ENCODE measurements around the gene ROBO1.

Gene ROBO1

GRCh38 chr3:79551997-79552396, 215.8 kb downstream of the ROBO1 start:
- H3K4me3 ChIP-seq (ENCODE audit: low read length), result no peak overlapping the region
- H3K4me2 ChIP-seq (ENCODE audit: low read length), result no peak overlapping the region
- no peak overlapping the region for H3K9ac ChIP-seq (ENCODE audit: low read depth, low read length)
- no peaks in the 10 kb centered on the region for H3K36me3 ChIP-seq (ENCODE audit: insufficient read depth, low read length)
- no peaks in the 10 kb centered on the region for H3K9me3 ChIP-seq (replicated peaks; ENCODE audit: low read length)
- H3K27me3 ChIP-seq (ENCODE audit: control insufficient read depth, insufficient read depth, low read length), result no peaks in the 10 kb centered on the region
- H3K4me1 ChIP-seq (ENCODE audit: control insufficient read depth, insufficient read depth, low read length), result no peaks in the 10 kb centered on the region

GRCh38 chr3:79551321-79551892, 216.4 kb downstream of the ROBO1 start:
- Histone ChIP-seq H3K9ac (ENCODE audit: low read depth, low read length) (no peak overlapping the region), H3K4me2 (ENCODE audit: low read length) (no peak overlapping the region), H3K4me1 (ENCODE audit: control insufficient read depth, insufficient read depth, low read length) (no peaks in the 10 kb centered on the region), H3K4me3 (ENCODE audit: low read length) (no peak overlapping the region), H3K36me3 (ENCODE audit: insufficient read depth, low read length) (no peaks in the 10 kb centered on the region), H3K9me3 (replicated peaks; ENCODE audit: low read length) (no peaks in the 10 kb centered on the region), H3K27me3 (ENCODE audit: control insufficient read depth, insufficient read depth, low read length) (no peaks in the 10 kb centered on the region)

DNA sequence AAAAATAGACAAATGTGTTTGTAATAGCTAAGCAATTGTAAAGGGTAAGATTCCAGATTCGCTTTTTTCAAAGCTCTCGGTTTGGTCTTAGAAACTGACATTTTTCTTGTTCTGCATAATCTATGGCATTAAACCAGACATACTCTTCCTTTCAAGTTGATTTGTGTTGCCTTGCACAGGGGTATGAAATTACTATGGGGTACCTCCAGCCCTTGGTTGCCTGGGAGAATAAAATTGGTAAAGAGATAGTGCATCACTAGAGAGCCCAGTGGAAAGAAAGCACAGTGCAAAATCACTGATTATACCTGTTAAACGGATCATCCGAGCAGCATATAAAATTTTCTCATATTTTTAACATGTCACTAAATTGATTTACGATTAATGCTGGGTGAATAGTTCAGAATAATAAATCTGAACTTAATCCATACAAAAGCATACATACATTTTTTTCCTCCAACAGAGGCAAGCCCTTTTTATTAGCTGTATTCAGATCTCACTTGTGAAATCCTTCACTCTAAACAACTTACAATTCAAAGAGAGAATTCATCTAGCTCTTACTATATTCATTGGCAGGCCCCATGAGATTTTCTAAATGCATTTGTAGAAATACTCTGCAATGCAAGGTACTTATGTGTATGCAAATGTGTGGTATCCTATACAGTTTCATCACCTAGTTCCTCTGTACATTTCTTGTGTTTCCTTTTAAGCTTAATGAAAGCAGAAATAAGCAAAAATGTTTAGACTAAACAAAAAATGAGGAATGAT, 224.4 kb downstream of the ROBO1 start:
- H3K4me2 ChIP-seq (ENCODE audit: low read length), result no peak overlapping the region
- H3K36me3 ChIP-seq (ENCODE audit: insufficient read depth, low read length), result no peaks in the 10 kb centered on the region
- no peak overlapping the region for H3K9ac ChIP-seq (ENCODE audit: low read depth, low read length)

GRCh38 chr3:79534727-79535126, 233.1 kb downstream of the ROBO1 start:
- H3K9ac ChIP-seq (ENCODE audit: low read depth, low read length), result no peak overlapping the region
- no peak overlapping the region for H3K4me3 ChIP-seq (ENCODE audit: low read length)
- H3K4me2 ChIP-seq (ENCODE audit: low read length), result no peak overlapping the region
- no peaks in the 10 kb centered on the region for H3K9me3 ChIP-seq (replicated peaks; ENCODE audit: low read length)
- no peaks in the 10 kb centered on the region for H3K36me3 ChIP-seq (ENCODE audit: insufficient read depth, low read length)
- no peaks in the 10 kb centered on the region for H3K27me3 ChIP-seq (ENCODE audit: control insufficient read depth, insufficient read depth, low read length)
- H3K4me1 ChIP-seq (ENCODE audit: control insufficient read depth, insufficient read depth, low read length), result no peaks in the 10 kb centered on the region

More for the DNA sequence above, 224.4 kb downstream of the ROBO1 start:
- Histone ChIP-seq H3K27me3 (ENCODE audit: control insufficient read depth, insufficient read depth, low read length) (no peaks in the 10 kb centered on the region), H3K4me1 (ENCODE audit: control insufficient read depth, insufficient read depth, low read length) (no peaks in the 10 kb centered on the region), H3K4me3 (ENCODE audit: low read length) (no peak overlapping the region), H3K9me3 (replicated peaks; ENCODE audit: low read length) (no peaks in the 10 kb centered on the region)

DNA sequence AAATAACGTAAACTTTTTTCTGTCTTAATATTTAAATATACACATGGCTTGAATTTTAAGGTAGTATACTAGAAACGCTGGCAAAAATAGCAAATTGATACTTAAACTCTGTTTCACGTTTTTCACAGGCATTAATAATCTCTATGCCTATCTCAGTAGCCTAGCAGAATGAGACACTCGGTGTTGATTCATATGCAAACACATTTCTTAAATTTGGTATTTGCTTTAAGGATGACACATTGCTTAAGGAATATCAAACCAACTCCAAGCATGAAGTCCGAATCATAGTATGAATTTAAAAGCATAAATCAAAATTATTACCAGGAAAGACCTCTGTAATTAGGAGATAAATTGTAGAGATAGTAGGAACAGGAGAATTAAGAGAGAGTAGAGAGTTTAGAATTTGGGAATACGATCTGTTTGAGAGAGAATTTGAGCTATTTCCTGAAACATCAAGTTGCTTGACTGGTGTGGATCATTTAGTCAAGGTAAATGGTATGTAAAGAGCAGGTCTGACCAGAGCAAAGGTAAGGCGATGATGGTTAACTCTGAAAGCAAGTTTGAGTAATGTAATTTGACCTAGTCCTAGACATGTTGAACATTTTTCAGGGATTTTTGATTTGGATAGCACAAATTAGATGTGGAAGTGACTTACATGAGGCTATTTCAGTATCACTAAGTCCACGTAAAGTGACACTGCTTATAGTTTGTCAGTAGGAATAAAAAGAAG, 236.1 kb downstream of the ROBO1 start:
- Histone ChIP-seq H3K4me1 (ENCODE audit: control insufficient read depth, insufficient read depth, low read length) (no peaks in the 10 kb centered on the region), H3K36me3 (ENCODE audit: insufficient read depth, low read length) (no peaks in the 10 kb centered on the region), H3K27me3 (ENCODE audit: control insufficient read depth, insufficient read depth, low read length) (peaks cover 3% of the 10 kb centered on the region), H3K4me3 (ENCODE audit: low read length) (no peak overlapping the region), H3K4me2 (ENCODE audit: low read length) (no peak overlapping the region), H3K9ac (ENCODE audit: low read depth, low read length) (no peak overlapping the region), H3K9me3 (replicated peaks; ENCODE audit: low read length) (no peaks in the 10 kb centered on the region)

- no peak overlapping the region for H3K9ac ChIP-seq (ENCODE audit: low read depth, low read length)
- no peaks in the 10 kb centered on the region for H3K36me3 ChIP-seq (ENCODE audit: insufficient read depth, low read length)
These were observed 246.5 kb downstream of the ROBO1 start for GRCh38 chr3:79521221-79521848.

GRCh38 chr3:79517766-79518413, 249.9 kb downstream of the ROBO1 start:
- H3K9ac ChIP-seq (ENCODE audit: low read depth, low read length), result no peak overlapping the region
- H3K4me2 ChIP-seq (ENCODE audit: low read length), result no peak overlapping the region
- no peaks in the 10 kb centered on the region for H3K27me3 ChIP-seq (ENCODE audit: control insufficient read depth, insufficient read depth, low read length)
- H3K4me3 ChIP-seq (ENCODE audit: low read length), result no peak overlapping the region
- no peaks in the 10 kb centered on the region for H3K36me3 ChIP-seq (ENCODE audit: insufficient read depth, low read length)
- no peaks in the 10 kb centered on the region for H3K9me3 ChIP-seq (replicated peaks; ENCODE audit: low read length)
- no peaks in the 10 kb centered on the region for H3K4me1 ChIP-seq (ENCODE audit: control insufficient read depth, insufficient read depth, low read length)

More at GRCh38 chr3:79521221-79521848, 246.5 kb downstream of the ROBO1 start:
- Histone ChIP-seq H3K4me3 (ENCODE audit: low read length) (no peak overlapping the region), H3K4me2 (ENCODE audit: low read length) (peak overlapping the region; percentile 40), H3K4me1 (ENCODE audit: control insufficient read depth, insufficient read depth, low read length) (no peaks in the 10 kb centered on the region), H3K9me3 (replicated peaks; ENCODE audit: low read length) (no peaks in the 10 kb centered on the region), H3K27me3 (ENCODE audit: control insufficient read depth, insufficient read depth, low read length) (no peaks in the 10 kb centered on the region)

GRCh38 chr3:79516795-79517194, 251.0 kb downstream of the ROBO1 start:
- Histone ChIP-seq H3K9ac (ENCODE audit: low read depth, low read length) (no peak overlapping the region), H3K9me3 (replicated peaks; ENCODE audit: low read length) (no peaks in the 10 kb centered on the region), H3K27me3 (ENCODE audit: control insufficient read depth, insufficient read depth, low read length) (no peaks in the 10 kb centered on the region), H3K4me2 (ENCODE audit: low read length) (no peak overlapping the region), H3K36me3 (ENCODE audit: insufficient read depth, low read length) (no peaks in the 10 kb centered on the region), H3K4me3 (ENCODE audit: low read length) (no peak overlapping the region), H3K4me1 (ENCODE audit: control insufficient read depth, insufficient read depth, low read length) (no peaks in the 10 kb centered on the region)

DNA sequence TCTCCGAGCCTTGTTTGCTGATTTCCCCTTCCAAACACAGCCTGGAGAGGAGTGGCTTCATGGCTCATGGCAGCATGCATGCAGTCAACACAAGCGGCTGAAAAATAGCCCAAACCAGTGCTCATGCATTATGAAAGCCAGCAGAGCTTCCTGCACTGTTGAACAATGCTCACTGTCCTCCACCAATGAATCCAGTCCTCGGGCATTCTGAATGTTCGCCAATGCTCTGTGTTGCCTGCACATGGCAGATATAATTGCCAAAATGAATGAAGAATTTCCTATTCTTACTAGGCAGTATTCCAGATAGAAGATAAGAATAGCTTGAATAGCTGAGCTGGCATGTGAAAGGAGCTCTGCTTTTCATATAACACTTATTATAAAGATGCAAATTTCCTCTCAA, 252.7 kb downstream of the ROBO1 start:
- no peak overlapping the region for H3K4me2 ChIP-seq (ENCODE audit: low read length)
- no peak overlapping the region for H3K4me3 ChIP-seq (ENCODE audit: low read length)
- no peaks in the 10 kb centered on the region for H3K27me3 ChIP-seq (ENCODE audit: control insufficient read depth, insufficient read depth, low read length)
- H3K36me3 ChIP-seq (ENCODE audit: insufficient read depth, low read length), result no peaks in the 10 kb centered on the region
- H3K9ac ChIP-seq (ENCODE audit: low read depth, low read length), result no peak overlapping the region
- H3K9me3 ChIP-seq (replicated peaks; ENCODE audit: low read length), result no peaks in the 10 kb centered on the region
- no peaks in the 10 kb centered on the region for H3K4me1 ChIP-seq (ENCODE audit: control insufficient read depth, insufficient read depth, low read length)

DNA sequence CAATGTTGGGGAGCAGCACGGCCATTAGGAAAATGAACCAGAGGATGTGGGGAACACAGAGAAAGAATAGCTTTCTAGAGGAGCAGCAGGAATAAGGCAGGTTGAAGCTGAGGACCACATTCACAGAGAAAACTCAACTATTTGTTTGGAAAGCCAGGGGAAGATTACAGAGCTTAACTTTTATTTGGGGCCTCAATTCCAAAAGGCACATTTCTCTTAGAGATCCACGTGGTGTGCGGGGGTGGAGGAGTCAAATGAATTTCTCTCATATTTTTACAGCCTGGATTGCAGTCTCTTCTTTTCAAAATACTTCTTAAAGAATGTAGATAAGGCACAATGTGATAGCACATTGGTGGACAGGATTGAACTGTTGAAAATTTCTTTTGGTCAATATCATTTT, 253.7 kb downstream of the ROBO1 start:
- H3K9ac ChIP-seq (ENCODE audit: low read depth, low read length), result no peak overlapping the region
- H3K9me3 ChIP-seq (replicated peaks; ENCODE audit: low read length), result no peaks in the 10 kb centered on the region
- H3K4me1 ChIP-seq (ENCODE audit: control insufficient read depth, insufficient read depth, low read length), result no peaks in the 10 kb centered on the region
- H3K4me2 ChIP-seq (ENCODE audit: low read length), result no peak overlapping the region
- no peaks in the 10 kb centered on the region for H3K36me3 ChIP-seq (ENCODE audit: insufficient read depth, low read length)
- no peaks in the 10 kb centered on the region for H3K27me3 ChIP-seq (ENCODE audit: control insufficient read depth, insufficient read depth, low read length)
- H3K4me3 ChIP-seq (ENCODE audit: low read length), result no peak overlapping the region

DNA sequence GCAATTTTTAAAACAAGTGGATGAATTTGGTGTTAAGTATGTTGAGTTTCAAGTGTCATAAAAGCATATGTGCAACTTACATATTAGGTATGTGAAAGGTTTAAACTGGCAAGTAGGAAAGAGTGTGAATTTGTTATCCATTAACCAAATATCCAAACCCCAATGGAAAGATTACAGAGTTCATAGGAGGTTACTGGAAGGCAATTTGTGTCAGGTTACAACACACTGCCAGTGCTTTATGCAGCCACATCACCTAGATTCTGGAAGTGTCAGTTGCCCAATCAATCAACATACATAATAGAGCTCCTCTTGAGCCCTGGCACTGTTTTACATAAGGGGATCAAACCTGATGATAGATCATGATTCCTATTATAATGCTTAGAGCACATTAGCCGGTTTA, 261.0 kb downstream of the ROBO1 start:
- H3K9me3 ChIP-seq (replicated peaks; ENCODE audit: low read length), result no peaks in the 10 kb centered on the region
- no peaks in the 10 kb centered on the region for H3K4me1 ChIP-seq (ENCODE audit: control insufficient read depth, insufficient read depth, low read length)
- H3K4me2 ChIP-seq (ENCODE audit: low read length), result no peak overlapping the region
- no peak overlapping the region for H3K4me3 ChIP-seq (ENCODE audit: low read length)
- H3K36me3 ChIP-seq (ENCODE audit: insufficient read depth, low read length), result no peaks in the 10 kb centered on the region
- H3K27me3 ChIP-seq (ENCODE audit: control insufficient read depth, insufficient read depth, low read length), result no peaks in the 10 kb centered on the region
- no peak overlapping the region for H3K9ac ChIP-seq (ENCODE audit: low read depth, low read length)
